Measurements from ENCODE around the gene FAHD2A. TPM values are rescaled to one million over a fixed set of nuclear protein-coding genes. Genes with fewer than 3 reads are reported as not detected.

The FAHD2A gene
- total and polyA plus RNA-seq, 2 of the 8 experiments (the other 6 are each of a cell fraction or from before 2014, with no cell fraction given): 24.2 to 26.7 TPM

DNA sequence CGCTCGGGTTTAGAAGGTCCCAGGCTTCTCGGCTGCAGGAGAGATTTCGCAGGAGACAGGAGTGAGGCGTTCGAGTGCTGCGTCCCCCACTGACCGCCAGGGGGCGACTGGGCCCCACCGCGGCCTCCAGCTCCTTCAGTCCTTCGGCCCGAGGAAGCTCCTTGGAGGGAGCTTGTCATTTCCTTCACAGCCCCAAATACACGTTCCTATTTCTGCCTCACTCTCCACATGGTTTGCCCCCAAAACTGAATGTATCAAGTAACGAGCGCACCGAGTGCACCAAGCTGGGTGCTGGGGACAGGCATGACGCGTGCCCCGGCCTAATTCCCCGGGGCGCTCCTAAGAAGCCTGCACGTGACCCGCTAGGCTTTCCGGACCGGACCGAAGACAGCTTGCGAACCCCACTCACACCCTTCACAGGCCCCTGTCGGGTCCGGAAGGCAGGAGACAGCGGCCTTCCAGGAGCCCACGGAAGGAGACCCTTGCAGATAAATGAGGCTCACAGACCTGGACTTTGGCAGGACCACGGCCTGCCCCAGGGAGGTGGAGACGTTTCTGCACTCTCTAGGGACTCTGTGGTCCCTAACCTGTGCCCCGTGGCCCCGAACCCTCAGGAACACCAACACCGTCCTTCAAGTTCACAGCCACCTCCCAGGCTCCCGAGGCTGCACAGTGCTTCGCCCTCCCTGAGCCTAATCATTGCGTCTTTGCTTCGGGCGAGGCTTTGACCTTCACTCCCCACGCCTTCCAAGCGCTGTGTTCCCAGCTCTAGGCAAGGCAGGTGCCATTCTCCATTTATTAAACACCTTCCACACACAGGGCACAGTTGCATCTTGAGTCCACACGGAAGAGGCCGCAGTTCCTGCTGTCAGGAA lies 13.0 kb upstream of the FAHD2A start:
- CTCF ChIA-PET (ENCODE audit: partially characterized antibody): interaction anchor here (0.8 to 1.3 kb wide), 4 partner anchors 8 to 158 kb away, joined by 3 to 5 read pairs (median 4); no protein-coding TSS in a partner anchor
- H3K23ac ChIP-seq (ENCODE audit: insufficient read length): no peak overlapping the region
- no peak overlapping the region for H3K14ac ChIP-seq (ENCODE audit: insufficient read length)
- DNase-seq (ENCODE audit: low read depth in 1 of 2, low spot score in 2 of 2): peak in 1 of 2 experiments; percentile 89
- H4K5ac ChIP-seq (ENCODE audit: insufficient read length, low read depth, low read length): no peak overlapping the region
- TF ChIP-seq RAD21 (IDR thresholded peaks at IDR 0.05 in 1 of 2, conservative IDR thresholded peaks at IDR 0.05 in 1 of 2; ENCODE audit: low read depth in 2 of 2, low read length in 2 of 2) (peak; percentile 71 to 75), BCL11A (IDR thresholded peaks at IDR 0.05; ENCODE audit: low read depth in 2 of 2, low read length in 2 of 2) (no peak)
- TF ChIP-seq, protein P1, sequence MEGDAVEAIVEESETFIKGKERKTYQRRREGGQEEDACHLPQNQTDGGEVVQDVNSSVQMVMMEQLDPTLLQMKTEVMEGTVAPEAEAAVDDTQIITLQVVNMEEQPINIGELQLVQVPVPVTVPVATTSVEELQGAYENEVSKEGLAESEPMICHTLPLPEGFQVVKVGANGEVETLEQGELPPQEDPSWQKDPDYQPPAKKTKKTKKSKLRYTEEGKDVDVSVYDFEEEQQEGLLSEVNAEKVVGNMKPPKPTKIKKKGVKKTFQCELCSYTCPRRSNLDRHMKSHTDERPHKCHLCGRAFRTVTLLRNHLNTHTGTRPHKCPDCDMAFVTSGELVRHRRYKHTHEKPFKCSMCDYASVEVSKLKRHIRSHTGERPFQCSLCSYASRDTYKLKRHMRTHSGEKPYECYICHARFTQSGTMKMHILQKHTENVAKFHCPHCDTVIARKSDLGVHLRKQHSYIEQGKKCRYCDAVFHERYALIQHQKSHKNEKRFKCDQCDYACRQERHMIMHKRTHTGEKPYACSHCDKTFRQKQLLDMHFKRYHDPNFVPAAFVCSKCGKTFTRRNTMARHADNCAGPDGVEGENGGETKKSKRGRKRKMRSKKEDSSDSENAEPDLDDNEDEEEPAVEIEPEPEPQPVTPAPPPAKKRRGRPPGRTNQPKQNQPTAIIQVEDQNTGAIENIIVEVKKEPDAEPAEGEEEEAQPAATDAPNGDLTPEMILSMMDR (IDR thresholded peaks at IDR 0.05; ENCODE audit: control extremely low read depth in 1 of 3, insufficient read depth in 1 of 3, low read depth in 1 of 3, low read length in 3 of 3): peak; percentile 69 to 82 (median 82)
- H2BK20ac ChIP-seq (ENCODE audit: low read length): no peak overlapping the region
- no peak overlapping the region for H2BK5ac ChIP-seq (ENCODE audit: low read depth, low read length)
- no peak overlapping the region for H2AK5ac ChIP-seq (ENCODE audit: low read depth, low read length)
- no peaks in the 10 kb centered on the region for H3K79me1 ChIP-seq (ENCODE audit: low read depth, low read length)
- POLR2A ChIA-PET (ENCODE audit: partially characterized antibody): no interaction called here
- FAIRE-seq: no peak
- no peak overlapping the region for H2AFZ ChIP-seq (ENCODE audit: low read length)
- H3K4me2 ChIP-seq (ENCODE audit: insufficient read depth in 1 of 2, low read depth in 2 of 2, low read length in 2 of 2): 0 out of 4 replicates have a peak overlapping the region, but pooled peaks of 1 of the 2 experiments have one; percentile 13
- no peak overlapping the region for H4K91ac ChIP-seq (replicated peaks; ENCODE audit: insufficient read length, low read length)
- H3K23me2 ChIP-seq (ENCODE audit: low read depth, low read length): no peaks in the 10 kb centered on the region
- H3K18ac ChIP-seq (ENCODE audit: extremely low read depth, low read length): no peak overlapping the region
- no peak overlapping the region for H3K9ac ChIP-seq (replicated peaks in 1 of 4; ENCODE audit: extremely low read depth in 1 of 4, low read depth in 3 of 4, low read length in 3 of 4)
- WGBS, 2 experiments (ENCODE audit: extremely low coverage in 1 of 2, insufficient coverage in 1 of 2, insufficient read length in 1 of 2, insufficient replicate concordance in 2 of 2, low coverage in 1 of 2, low lambda C conversion rate in 2 of 2, missing lambda C conversion rate in 1 of 2): 70% methylated on average over 42 of the region's 46 CpGs; no CpG with 5 or more reads in 1 of the 2 experiments
- peaks cover 55 to 87% of the 10 kb centered on the region in 2 experiments for H3K9me3 ChIP-seq (ENCODE audit: insufficient read depth in 2 of 2, low read depth in 1 of 2, low read length in 1 of 2)
- no peak overlapping the region for H2BK15ac ChIP-seq (ENCODE audit: low read length)
- no peak overlapping the region for H2BK12ac ChIP-seq (ENCODE audit: low read depth, low read length)
- no peaks in the 10 kb centered on the region for H3K36me3 ChIP-seq (ENCODE audit: control insufficient read depth in 2 of 4, insufficient read depth in 4 of 4, low read length in 3 of 4)
- H4K20me1 ChIP-seq (replicated peaks in 1 of 2; ENCODE audit: control insufficient read depth in 1 of 2, insufficient read depth in 2 of 2, low read length in 2 of 2): no peaks in the 10 kb centered on the region
- no peaks in the 10 kb centered on the region; a peak in 1 of 7 replicates for H3K4me1 ChIP-seq (replicated peaks in 1 of 4; ENCODE audit: control insufficient read depth in 3 of 4, insufficient read depth in 4 of 4, low read length in 3 of 4)
- H3K27me3 ChIP-seq (replicated peaks in 1 of 4; ENCODE audit: control insufficient read depth in 3 of 4, extremely low read depth in 1 of 4, insufficient read depth in 3 of 4, low read length in 3 of 4): peaks cover 0 to 2% (median 0%) of the 10 kb centered on the region in 4 experiments; a peak in 1 of 7 replicates
- H2BK120ac ChIP-seq (replicated peaks; ENCODE audit: low read depth, low read length): no peak overlapping the region
- no peak overlapping the region for H3K56ac ChIP-seq (replicated peaks; ENCODE audit: insufficient read length, low read depth, low read length)
- H3K4me3 ChIP-seq (ENCODE audit: extremely low read depth in 1 of 4, insufficient read depth in 2 of 4, low read depth in 3 of 4, low read length in 4 of 4): no peak overlapping the region
- no peak overlapping the region for H3K4ac ChIP-seq (replicated peaks; ENCODE audit: insufficient read length, low read depth, low read length)
- peak overlapping the region; percentile 93; the same call in 1 of the 2 replicates for H4K8ac ChIP-seq (ENCODE audit: extremely low read depth, insufficient read depth, low read length)
- H3K27ac ChIP-seq (ENCODE audit: low read depth, low read length): no peak overlapping the region
- no peaks in the 10 kb centered on the region for H3K79me2 ChIP-seq (ENCODE audit: control insufficient read depth in 1 of 2, insufficient read depth in 2 of 2, low read length in 2 of 2)
